Fibroblast of pulmonary artery (primary cell): Measurements from ENCODE around the gene VTCN1.

Experiments
- DNase-seq: peaks from one replicate; pipeline ENCODE4 v3.0.0-alpha.2; 2010; ENCODE audit warnings: low read depth
- H3K4me3 ChIP-seq: replicated peaks from 2 replicates; pipeline ENCODE4 v1.5.1; 2011; ENCODE audit warnings: low read depth, mild to moderate bottlenecking, control low read depth, low read length, moderate library complexity
- CTCF ChIP-seq: IDR thresholded peaks from 2 replicates; pipeline ENCODE4 v1.5.1; 2011; ENCODE audit warnings: mild to moderate bottlenecking, control low read depth, low read length, inconsistent platforms; ENCODE audit errors: missing control alignments

Gene VTCN1

GRCh38 chr1:117179471-117179870 is 31.3 kb downstream of the VTCN1 start:
- no peak for TF ChIP-seq CTCF
- no peak overlapping the region for H3K4me3 ChIP-seq
- no peak for DNase-seq

- no peak for DNase-seq
- no peak for TF ChIP-seq CTCF
- H3K4me3 ChIP-seq = no peak overlapping the region
These were observed 32.0 kb downstream of the VTCN1 start for GRCh38 chr1:117178756-117179155.

GRCh38 chr1:117177376-117177775 is 33.4 kb downstream of the VTCN1 start:
- no peak for DNase-seq
- no peak overlapping the region for H3K4me3 ChIP-seq
- TF ChIP-seq CTCF = no peak

GRCh38 chr1:117176579-117176978 is 34.1 kb downstream of the VTCN1 start:
- no peak for DNase-seq
- TF ChIP-seq CTCF = no peak
- H3K4me3 ChIP-seq = no peak overlapping the region

GRCh38 chr1:117174851-117175250 is 35.9 kb downstream of the VTCN1 start:
- no peak for DNase-seq
- TF ChIP-seq CTCF = no peak
- no peak overlapping the region for H3K4me3 ChIP-seq

- TF ChIP-seq CTCF = no peak
These were observed 37.0 kb downstream of the VTCN1 start for GRCh38 chr1:117173691-117174090.

GRCh38 chr1:117173006-117173405 is 37.7 kb downstream of the VTCN1 start:
- no peak for TF ChIP-seq CTCF
- H3K4me3 ChIP-seq = no peak overlapping the region
- no peak for DNase-seq

More at GRCh38 chr1:117173691-117174090, 37.0 kb downstream of the VTCN1 start:
- no peak overlapping the region for H3K4me3 ChIP-seq
- no peak for DNase-seq
